ENCODE results near the gene KYNU.

GRCh38 chr2:142954493-142954892 is 77.0 kb downstream of the KYNU start:
- TF ChIP-seq CTCF (IDR thresholded peaks at IDR 0.05; ENCODE audit: low read depth, low read length, poor library complexity, severe bottlenecking) (no peak), EZH2phosphoT487 (IDR thresholded peaks at IDR 0.05; ENCODE audit: borderline replicate concordance, low read length) (no peak)
